Measurements from ENCODE around the gene CYP27C1.
"Not testable (repeated sequence)": the region's sequence is repeated elsewhere in the genome, so short reads cannot be mapped to it uniquely, and the experiment has no call there.

The CYP27C1 gene

DNA sequence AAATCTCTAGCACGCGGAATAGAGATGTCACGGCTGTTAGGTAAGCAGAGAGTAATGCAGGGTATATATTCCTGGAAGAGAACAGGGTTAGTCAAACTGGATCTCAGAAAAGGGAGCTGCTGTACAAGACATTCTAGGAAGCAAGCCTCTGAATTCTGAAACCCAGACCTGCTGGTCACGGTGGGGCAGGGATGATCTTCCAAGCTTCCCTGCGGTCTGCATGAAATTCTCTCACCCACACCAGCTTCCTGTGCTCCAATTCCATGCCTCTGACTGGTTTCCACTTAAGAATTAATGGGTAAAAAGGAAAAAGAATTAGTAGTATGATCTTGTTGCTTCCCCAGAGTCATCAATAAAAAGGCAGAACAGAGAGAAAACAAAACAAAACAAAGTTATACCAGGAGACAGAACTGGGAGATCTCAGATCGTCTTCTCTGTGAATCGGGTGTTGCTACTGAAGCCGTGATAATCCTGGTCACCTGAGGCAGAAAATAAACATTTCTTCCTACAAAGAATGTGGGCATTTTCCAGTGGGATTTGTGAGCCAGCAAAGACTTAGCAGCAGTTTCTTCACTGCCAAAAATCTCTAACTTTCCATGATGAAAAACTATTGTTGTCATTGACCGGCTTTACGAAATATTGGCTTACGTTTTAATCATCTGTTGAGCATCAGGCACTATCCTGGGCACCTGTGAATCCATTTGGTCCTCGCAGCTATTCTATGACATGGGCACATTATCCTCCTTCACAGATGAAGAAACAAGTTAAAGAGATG is 5.3 kb upstream of the CYP27C1 start:
- FAIRE-seq (no peak), DNase-seq (ENCODE audit: low spot score) (peak; percentile 61)

GRCh38 chr2:127224135-127224534 is 4.0 kb upstream of the CYP27C1 start:
- DNase-seq (ENCODE audit: low spot score); FAIRE-seq: not testable (repeated sequence)

DNA sequence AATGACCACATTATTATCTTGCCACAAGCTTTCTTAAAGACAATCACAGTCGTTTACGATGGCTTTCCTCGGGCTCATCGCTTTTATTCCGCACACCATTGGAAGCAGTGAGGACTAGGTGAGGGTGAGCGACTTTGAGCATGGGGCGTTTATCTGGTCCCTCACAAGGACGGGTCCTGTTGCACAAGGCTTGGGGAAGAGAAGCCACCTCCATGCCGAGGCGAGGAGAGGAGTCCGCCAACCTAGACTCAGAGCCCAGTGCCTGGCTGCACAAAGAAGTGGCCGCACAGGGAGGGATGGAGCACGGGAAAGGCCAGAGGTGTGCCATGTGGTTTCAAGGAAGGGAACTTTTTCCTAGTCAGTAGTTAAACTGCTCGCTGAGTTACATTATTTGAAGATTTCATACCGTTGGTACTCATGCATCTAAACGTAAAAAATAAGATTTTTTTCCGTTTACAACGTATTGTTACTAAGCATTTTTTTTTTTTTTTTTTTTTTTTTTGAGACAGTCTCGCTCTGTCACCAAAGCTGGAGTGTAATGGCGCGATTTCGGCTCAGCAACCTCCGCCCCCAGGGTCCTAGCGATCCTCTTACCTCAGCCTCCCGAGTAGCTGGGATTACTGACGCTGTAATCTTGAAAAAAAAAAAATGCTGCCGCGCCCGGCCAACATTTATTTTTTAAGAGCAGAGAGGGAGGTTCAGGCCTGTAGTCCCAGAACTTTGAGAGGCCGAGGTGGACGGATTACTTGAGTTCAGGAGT is 849 bp upstream of the CYP27C1 start:
- DNase-seq (ENCODE audit: low spot score): no peak
- no peak for FAIRE-seq

DNA sequence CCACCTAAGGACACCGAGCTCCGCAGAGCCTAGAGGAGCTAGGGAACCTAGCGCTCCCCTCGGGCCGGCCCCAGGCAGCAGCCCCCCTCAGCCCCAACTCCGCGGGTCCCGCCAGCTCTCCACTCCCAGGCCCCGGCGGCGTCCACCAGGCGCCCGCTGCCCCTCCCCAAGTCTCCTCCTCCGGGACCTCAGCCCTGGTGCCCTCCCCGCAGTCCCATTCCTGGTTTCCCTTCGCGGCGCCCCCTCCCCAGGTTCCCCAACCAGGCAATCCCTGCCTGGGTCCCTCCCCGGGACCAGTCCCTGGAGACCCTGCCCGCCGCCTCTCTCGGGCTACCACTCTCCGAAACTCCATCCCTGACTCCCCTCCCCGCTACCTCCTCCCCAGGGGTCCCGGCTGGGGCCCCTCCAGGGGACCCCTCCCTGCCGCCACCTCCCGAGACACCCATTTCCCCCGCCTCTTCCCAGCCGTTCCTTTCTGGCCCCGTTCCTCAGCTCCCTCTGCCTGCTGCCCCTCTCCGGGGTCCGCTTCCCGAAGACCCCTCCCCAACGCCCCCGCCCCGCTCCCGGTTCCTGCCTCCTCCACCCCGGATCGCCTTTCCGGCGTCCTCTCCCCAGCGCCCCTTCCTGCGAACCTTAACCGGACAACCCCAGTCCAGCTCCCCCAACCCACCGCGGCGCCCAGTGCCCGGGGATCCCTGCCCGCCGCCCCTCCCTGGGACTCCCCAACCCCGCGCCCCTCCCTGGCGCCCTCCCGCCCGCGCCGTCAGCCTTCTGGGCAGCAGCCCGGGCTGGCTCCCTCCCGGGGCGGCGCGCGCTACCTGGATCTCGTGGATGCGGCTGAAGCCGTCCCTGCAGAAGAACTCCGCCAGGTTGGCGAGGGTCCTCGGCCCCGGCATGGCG is 678 bp downstream of the CYP27C1 start:
- FAIRE-seq: no peak
- peak; percentile 70 for DNase-seq (ENCODE audit: low spot score)

GRCh38 chr2:127218812-127219170 is 1.3 kb downstream of the CYP27C1 start:
- no peak for FAIRE-seq
- no peak for DNase-seq (ENCODE audit: low spot score)

DNA sequence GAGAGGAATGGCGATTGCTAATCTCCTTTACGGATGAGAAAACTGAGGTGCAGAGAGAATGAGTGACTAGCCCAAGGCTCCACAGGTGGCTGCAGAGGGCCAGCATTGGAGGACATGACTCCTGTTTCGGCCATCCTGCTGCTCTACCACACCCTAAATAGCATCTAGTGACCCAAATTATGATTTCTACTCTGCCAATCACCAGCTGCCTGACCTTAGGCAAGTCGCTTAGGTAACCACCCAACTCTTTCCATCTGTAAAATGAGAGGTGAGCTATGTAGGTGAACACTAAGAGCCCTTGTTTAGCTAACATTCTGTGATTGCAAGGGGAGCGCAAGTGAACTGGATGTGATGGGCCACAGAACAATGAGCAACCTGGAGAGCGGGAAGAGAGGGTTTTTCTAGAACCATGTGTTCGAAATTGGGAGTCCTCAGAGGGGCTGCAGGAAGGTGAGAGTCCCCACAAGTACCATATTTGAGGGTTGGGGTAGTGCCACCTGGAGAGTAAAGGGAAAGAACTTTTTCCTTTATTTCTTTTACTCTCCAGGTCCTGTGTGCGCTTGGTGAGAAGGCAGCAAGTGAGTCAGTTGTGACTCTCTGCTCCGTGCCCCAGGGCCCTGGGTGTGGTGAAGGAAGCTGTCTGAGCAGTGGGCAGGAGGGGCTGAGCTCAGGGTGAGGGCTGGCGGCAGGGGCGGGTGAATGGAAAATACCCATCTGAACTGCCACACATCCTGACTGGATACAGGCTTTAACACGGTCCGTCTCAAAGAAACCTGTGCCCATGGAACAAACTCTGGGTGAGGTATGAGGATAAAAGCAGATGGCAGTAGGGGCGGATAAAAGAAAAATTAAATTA is 2.4 kb downstream of the CYP27C1 start:
- FAIRE-seq (peak; percentile 87), DNase-seq (ENCODE audit: low spot score) (peak; percentile 88)

- DNase-seq (ENCODE audit: low spot score) (no peak), FAIRE-seq (no peak)
These were observed 3.5 kb downstream of the CYP27C1 start for GRCh38 chr2:127216593-127216992.

- DNase-seq (ENCODE audit: low spot score) (no peak), FAIRE-seq (no peak)
These were observed 4.0 kb downstream of the CYP27C1 start for GRCh38 chr2:127216095-127216494.

- not testable (repeated sequence) for DNase-seq (ENCODE audit: low spot score); FAIRE-seq
These were observed 5.9 kb downstream of the CYP27C1 start for GRCh38 chr2:127214201-127214600.

- DNase-seq (ENCODE audit: low spot score): no peak
- peak; percentile 44 for FAIRE-seq
These were observed 11.8 kb downstream of the CYP27C1 start for GRCh38 chr2:127208313-127208712.

- no peak for FAIRE-seq
- DNase-seq (ENCODE audit: low spot score): no peak
These were observed 14.6 kb downstream of the CYP27C1 start for GRCh38 chr2:127205218-127206125.

GRCh38 chr2:127201452-127201851 is 18.6 kb downstream of the CYP27C1 start:
- no peak for FAIRE-seq
- no peak for DNase-seq (ENCODE audit: low spot score)

DNA sequence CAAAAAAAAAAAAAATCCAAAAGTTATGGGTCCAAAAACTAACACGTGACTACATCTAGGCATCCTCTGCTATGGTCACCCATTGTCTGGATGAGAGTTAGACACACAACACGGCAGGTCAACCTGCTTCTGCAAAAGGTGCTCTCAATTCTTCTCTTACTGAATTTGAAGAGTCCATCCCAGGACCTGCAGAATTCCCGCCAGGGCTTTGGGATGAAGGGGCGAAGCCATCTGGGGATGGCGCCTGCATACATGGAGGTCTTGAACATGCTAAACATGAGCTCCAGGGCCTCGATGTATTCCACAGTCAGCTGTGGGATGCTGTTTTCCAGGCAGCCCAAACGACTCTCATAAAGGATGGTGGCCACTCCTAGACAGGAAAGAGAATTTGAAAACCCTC is 19.1 kb downstream of the CYP27C1 start:
- FAIRE-seq (no peak), DNase-seq (ENCODE audit: low spot score) (no peak)

DNA sequence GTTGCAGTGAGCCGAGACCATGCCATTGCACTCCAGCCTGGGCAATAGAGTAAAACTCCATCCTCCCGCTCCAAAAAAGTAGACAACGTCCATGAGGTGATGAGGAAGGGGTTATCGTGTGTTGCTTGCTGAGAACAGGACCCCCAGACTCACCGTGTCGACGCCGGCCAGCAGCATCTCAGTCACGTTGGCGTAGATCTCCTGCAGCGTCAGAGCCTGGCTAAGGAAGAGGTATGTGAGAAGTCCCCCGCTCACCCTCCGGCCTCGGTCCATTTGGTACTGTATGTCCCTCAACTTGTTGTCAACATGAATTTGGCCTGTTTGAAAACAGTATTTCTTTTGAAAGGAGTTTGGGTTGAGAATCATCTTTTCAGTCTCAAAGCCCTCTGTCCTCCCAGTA is 20.9 kb downstream of the CYP27C1 start:
- DNase-seq (ENCODE audit: low spot score): no peak
- no peak for FAIRE-seq

DNA sequence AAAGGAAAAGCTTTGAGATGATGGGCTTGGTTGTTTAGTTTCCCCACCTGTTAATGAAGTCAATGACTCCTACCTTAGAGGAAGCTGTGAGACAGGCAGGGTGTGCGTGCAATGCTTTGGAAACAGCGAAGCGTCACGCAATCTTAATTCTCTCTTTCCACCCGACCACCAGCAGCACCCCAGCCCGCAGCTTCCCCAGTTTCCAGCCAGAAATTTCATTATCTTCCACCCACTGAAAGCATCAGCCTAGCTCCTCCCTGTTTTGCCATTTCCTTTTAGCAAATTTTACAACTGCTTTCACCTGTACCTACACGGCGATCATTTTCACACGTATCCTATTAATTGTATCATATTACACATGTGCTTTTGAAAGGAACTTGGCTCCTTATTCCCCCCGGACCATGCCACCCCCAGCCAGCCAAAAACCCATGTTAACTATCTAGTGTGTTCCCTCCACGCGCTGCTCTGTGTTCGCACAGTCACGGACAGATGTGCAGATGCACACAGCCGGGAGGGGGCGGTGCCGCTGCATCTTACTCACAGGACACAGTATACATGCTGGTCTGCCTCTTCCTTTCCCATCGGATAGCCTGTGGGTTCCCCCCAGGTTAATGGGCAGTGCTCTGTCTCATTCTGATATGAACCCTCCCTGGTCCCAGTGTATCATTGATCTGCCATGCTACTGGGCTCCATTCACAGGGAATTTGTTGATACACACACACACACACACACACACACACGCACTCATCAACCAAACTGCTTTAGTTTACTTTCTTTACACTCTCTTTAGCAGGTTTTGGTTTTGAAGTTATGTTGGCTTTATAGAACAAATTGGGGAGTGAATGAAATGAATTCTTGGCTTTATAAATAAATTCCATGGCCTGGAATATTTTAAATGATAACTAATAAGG is 22.4 kb downstream of the CYP27C1 start:
- FAIRE-seq (peak; percentile 98), DNase-seq (ENCODE audit: low spot score) (peak; percentile 83)

DNA sequence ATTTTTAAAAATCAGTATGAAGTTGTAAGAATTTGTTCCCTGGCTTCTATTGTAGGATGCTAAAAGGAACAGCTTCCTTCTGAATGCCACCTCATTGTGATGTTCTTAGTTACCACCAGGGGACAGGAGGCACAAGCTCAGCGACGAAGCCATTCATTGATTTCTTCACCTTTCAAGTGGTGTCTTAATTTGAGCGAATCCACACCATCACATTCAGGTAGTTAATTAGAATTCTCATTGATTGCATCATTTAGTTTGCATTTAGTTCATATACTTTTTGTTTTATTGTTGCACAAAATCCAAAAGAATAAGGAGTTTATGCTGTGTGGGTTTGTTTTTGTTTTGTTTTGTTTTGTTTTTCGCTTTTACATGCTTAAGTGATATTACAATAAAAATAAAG is 23.1 kb downstream of the CYP27C1 start:
- peak; percentile 58 for DNase-seq (ENCODE audit: low spot score)
- no peak for FAIRE-seq

DNA sequence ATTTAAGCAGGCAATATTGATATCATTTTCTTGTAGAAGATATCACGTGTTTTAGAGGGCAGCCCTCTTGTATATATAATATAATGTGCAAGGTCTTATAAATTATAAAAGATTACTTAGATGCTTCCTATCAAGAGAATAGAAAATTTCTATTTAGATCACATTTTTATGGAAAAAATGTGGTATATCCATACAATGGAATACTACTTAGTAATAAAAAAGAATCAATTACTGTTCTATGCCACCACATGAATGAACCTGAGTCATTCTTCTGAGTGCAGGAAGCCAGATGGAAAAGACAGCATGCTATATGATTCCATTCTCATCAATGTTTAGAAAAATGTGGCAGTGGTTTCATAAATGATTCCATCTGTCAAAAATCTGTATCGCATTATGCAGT is 23.6 kb downstream of the CYP27C1 start:
- FAIRE-seq: no peak

DNA sequence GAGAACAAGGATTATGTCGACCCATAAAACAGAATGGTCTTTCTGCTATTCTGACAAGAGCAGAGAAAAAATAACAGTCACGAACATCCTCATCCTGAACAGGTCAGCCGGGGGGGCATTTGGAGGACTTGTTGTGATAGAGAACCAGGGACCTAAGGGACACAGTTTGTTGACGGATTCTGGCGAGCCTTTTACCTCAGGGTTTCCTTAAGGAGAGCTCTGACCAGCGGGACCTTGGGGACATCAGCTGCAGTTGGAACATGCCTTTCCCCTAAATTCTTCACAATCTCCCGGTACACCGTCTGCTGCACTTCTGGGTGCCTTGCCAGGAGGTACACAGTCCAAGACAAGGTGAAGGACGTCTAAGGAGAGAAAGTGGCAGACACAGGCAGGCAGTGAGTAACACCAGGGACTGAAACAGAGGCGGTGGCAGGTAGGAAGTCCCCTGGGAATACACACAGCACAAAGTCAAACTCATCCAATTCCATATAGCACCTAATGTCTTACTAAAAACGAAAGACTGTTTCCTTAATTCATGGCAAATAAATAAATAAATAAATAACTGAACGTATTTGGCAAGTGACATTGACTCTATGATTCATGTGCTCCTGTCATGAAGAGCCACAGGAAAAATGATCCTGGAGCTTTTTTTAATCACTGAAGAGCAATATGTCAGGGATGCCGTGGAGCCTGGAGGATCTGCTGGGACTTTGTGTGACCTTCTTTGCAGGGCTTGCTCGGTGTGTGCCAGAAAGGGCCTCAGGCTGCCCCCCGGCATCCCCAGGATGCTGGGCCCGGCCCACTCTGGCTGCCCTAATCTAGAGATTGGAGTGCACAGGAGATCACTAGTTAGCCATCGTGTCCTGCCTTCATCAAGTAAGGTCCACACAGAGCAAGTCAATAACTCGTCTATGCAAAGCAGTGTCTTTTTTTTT is 24.7 kb downstream of the CYP27C1 start:
- FAIRE-seq (no peak), DNase-seq (ENCODE audit: low spot score) (no peak)

More for the DNA sequence above, 23.6 kb downstream of the CYP27C1 start:
- no peak for DNase-seq (ENCODE audit: low spot score)
